BJ (cell line): Measurements from ENCODE around the gene TAS2R38. TPM values are rescaled to one million over a fixed set of nuclear protein-coding genes. Genes with fewer than 3 reads are reported as not detected.
"Not testable (repeated sequence)": the region's sequence is repeated elsewhere in the genome, so short reads cannot be mapped to it uniquely, and the experiment has no call there.

Experiments
- CTCF ChIA-PET: fragments of 350-600 bp; formaldehyde crosslinking; extraction: SDS; loops from one replicate; lab custom pipeline; 2021; ENCODE audit warnings: antibody characterized with exemption, inconsistent platforms; lab: Yijun Ruan, JAX
- POLR2A ChIA-PET: fragments of 300-600 bp; sonication (Branson Sonifier 250); formaldehyde crosslinking; extraction: SDS; loops from one replicate; lab custom pipeline; 2021; ENCODE audit warnings: antibody characterized with exemption; lab: Charles Lee
- DNase-seq: peaks from one replicate; pipeline ENCODE4 v3.0.0-alpha.2; 2011; ENCODE audit warnings: low read depth
- H3K27me3 ChIP-seq: 2 replicates; pipeline ENCODE4 v1.6.0; 2011; ENCODE audit warnings: low read length; ENCODE audit not compliant: control insufficient read depth, insufficient read depth
- H3K36me3 ChIP-seq: 2 replicates; pipeline ENCODE4 v1.5.1; 2011; ENCODE audit warnings: low read length; ENCODE audit not compliant: control insufficient read depth, insufficient read depth
- H3K4me3 ChIP-seq: 2 replicates; pipeline ENCODE4 v1.5.1; 2011; ENCODE audit warnings: low read depth, mild to moderate bottlenecking, control low read depth, low read length
- CTCF ChIP-seq: IDR thresholded peaks from 2 replicates; pipeline ENCODE4 v1.5.1; 2011; ENCODE audit warnings: low read depth, mild to moderate bottlenecking, control low read depth, inconsistent platforms, low read length, moderate library complexity; ENCODE audit not compliant: insufficient read depth
- polyA plus RNA-seq: library from polyadenylated mRNA; depleted of rRNA; stranded (reverse); fragments of >200 nt; gene quantifications from 2 replicates; pipeline ENCODE4 v1.2.3, GENCODE V29; 2011

The TAS2R38 gene
- polyA plus RNA-seq, 1 experiment: not detected

- ChIA-PET POLR2A (no interaction called here), CTCF (no interaction called here)
- Histone ChIP-seq H3K4me3 (no peak overlapping the region), H3K36me3 (no peaks in the 10 kb centered on the region), H3K27me3 (no peaks in the 10 kb centered on the region)
- no peak for TF ChIP-seq CTCF
- DNase-seq: no peak
These were observed 16.6 kb upstream of the TAS2R38 start for GRCh38 chr7:141990011-141990725.

GRCh38 chr7:141987803-141988202 is 14.2 kb upstream of the TAS2R38 start:
- POLR2A ChIA-PET, H3K4me3 ChIP-seq, CTCF ChIA-PET, DNase-seq, H3K36me3 ChIP-seq, H3K27me3 ChIP-seq: not testable (repeated sequence)

- DNase-seq: no peak
- Histone ChIP-seq H3K4me3 (no peak overlapping the region), H3K27me3 (no peaks in the 10 kb centered on the region), H3K36me3 (no peaks in the 10 kb centered on the region)
- POLR2A ChIA-PET: no interaction called here
- no peak for TF ChIP-seq CTCF
- CTCF ChIA-PET: interaction anchor here (0.6 kb wide), 1 partner anchor 12 kb away, joined by 3 read pairs; no protein-coding TSS in a partner anchor
These were observed 13.3 kb upstream of the TAS2R38 start for GRCh38 chr7:141986923-141987322.

- H3K36me3 ChIP-seq, DNase-seq, CTCF ChIA-PET, H3K27me3 ChIP-seq, POLR2A ChIA-PET, H3K4me3 ChIP-seq: not testable (repeated sequence)
These were observed 12.4 kb upstream of the TAS2R38 start for GRCh38 chr7:141985926-141986325.

GRCh38 chr7:141979568-141979967 is 6.0 kb upstream of the TAS2R38 start:
- Histone ChIP-seq H3K27me3 (no peaks in the 10 kb centered on the region), H3K36me3 (no peaks in the 10 kb centered on the region), H3K4me3 (no peak overlapping the region)
- POLR2A ChIA-PET: no interaction called here
- CTCF ChIA-PET: no interaction called here
- no peak for DNase-seq
- no peak for TF ChIP-seq CTCF

GRCh38 chr7:141978351-141978750 is 4.8 kb upstream of the TAS2R38 start:
- no peak overlapping the region for H3K4me3 ChIP-seq
- DNase-seq: no peak
- ChIA-PET POLR2A (no interaction called here), CTCF (no interaction called here)
- no peaks in the 10 kb centered on the region for H3K27me3 ChIP-seq
- H3K36me3 ChIP-seq: no peaks in the 10 kb centered on the region
- no peak for TF ChIP-seq CTCF
